ENCODE results near the gene ABHD17A. TPM values are rescaled to one million over a fixed set of nuclear protein-coding genes. Genes with fewer than 3 reads are reported as not detected.
A peak's percentile ranks its signal among the peaks of the same experiment; 100 is the strongest.

Gene ABHD17A
- total and polyA plus RNA-seq, 2 of the 8 experiments (the other 6 are each of a cell fraction or from before 2014, with no cell fraction given), result 41.2 to 87.4 TPM

DNA sequence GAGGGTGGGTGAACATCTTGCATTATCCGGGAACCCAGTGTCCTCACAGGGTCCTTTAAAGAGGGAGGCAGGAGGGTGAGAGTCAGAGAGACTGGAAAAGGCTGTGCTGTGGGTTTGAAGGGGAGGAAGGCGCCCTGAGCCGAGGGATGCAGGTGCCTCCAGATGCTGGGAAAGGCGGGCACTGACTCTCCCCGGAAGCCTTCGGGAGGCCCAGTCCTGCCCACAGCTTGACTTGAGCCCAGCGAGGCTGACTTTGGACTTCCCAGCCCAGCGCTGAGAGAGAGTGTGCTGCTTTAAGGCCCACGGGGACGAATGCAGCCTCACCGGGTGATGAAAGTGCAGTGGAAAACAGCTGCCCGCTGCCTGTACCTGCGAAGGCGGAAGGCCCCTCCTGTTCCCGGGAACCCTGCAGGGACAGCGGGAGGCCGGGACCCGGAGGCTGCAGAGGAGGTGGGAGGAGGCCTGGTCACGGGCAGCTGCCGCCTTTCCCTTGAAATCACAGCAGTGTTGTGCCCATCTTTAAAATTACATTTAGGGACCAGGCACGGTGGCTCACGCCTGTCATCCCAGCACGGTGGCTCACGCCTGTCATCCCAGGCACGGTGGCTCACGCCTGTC, 53.1 kb downstream of the ABHD17A start:
- no peak overlapping the region for H3K4me2 ChIP-seq (ENCODE audit: insufficient read depth in 1 of 2, low read depth in 2 of 2, low read length in 2 of 2)
- POLR2A ChIA-PET (ENCODE audit: partially characterized antibody), result interaction anchor here (2.0 kb wide), 1 partner anchor 11 kb away, joined by 5 read pairs; no protein-coding TSS in a partner anchor

More for the DNA sequence above, 53.1 kb downstream of the ABHD17A start:
- Histone ChIP-seq H3K79me1 (ENCODE audit: low read depth, low read length) (peaks cover 20% of the 10 kb centered on the region), H4K8ac (ENCODE audit: extremely low read depth, insufficient read depth, low read length) (no peak overlapping the region; the same call in 1 of the 2 replicates), H2BK15ac (ENCODE audit: low read length) (no peak overlapping the region), H3K56ac (replicated peaks; ENCODE audit: insufficient read length, low read depth, low read length) (no peak overlapping the region), H3K4me1 (replicated peaks in 1 of 4; ENCODE audit: control insufficient read depth in 3 of 4, insufficient read depth in 4 of 4, low read length in 3 of 4) (peaks cover 0 to 8% (median 3%) of the 10 kb centered on the region in 4 experiments; a peak in 3 of 7 replicates), H3K23me2 (ENCODE audit: low read depth, low read length) (no peaks in the 10 kb centered on the region), H4K20me1 (replicated peaks in 1 of 2; ENCODE audit: control insufficient read depth in 1 of 2, insufficient read depth in 2 of 2, low read length in 2 of 2) (peaks cover 3 to 19% of the 10 kb centered on the region in 2 experiments), H4K5ac (ENCODE audit: insufficient read length, low read depth, low read length) (no peak overlapping the region), H3K36me3 (ENCODE audit: control insufficient read depth in 2 of 4, insufficient read depth in 4 of 4, low read length in 3 of 4) (peaks cover 0 to 9% (median 2%) of the 10 kb centered on the region in 4 experiments; a peak in 1 of 8 replicates), H3K4me3 (ENCODE audit: extremely low read depth in 1 of 4, insufficient read depth in 2 of 4, low read depth in 3 of 4, low read length in 4 of 4) (no peak overlapping the region), H3K27me3 (replicated peaks in 1 of 4; ENCODE audit: control insufficient read depth in 3 of 4, extremely low read depth in 1 of 4, insufficient read depth in 3 of 4, low read length in 3 of 4) (no peaks in the 10 kb centered on the region), H3K79me2 (ENCODE audit: control insufficient read depth in 1 of 2, insufficient read depth in 2 of 2, low read length in 2 of 2) (peaks cover 3 to 39% of the 10 kb centered on the region in 2 experiments; a peak in 3 of 4 replicates), H2AFZ (ENCODE audit: low read length) (no peak overlapping the region), H3K14ac (ENCODE audit: insufficient read length) (no peak overlapping the region), H3K27ac (ENCODE audit: low read depth, low read length) (0 out of 2 replicates have a peak overlapping the region, but pooled peaks have one; percentile 7), H3K9me3 (ENCODE audit: insufficient read depth in 2 of 2, low read depth in 1 of 2, low read length in 1 of 2) (no peaks in the 10 kb centered on the region), H3K4ac (replicated peaks; ENCODE audit: insufficient read length, low read depth, low read length) (no peak overlapping the region), H3K23ac (ENCODE audit: insufficient read length) (no peak overlapping the region), H2BK120ac (replicated peaks; ENCODE audit: low read depth, low read length) (no peak overlapping the region), H2BK20ac (ENCODE audit: low read length) (no peak overlapping the region), H2AK5ac (ENCODE audit: low read depth, low read length) (no peak overlapping the region), H4K91ac (replicated peaks; ENCODE audit: insufficient read length, low read length) (no peak overlapping the region), H2BK5ac (ENCODE audit: low read depth, low read length) (no peak overlapping the region), H3K9ac (replicated peaks in 1 of 4; ENCODE audit: extremely low read depth in 1 of 4, low read depth in 3 of 4, low read length in 3 of 4) (no peak overlapping the region), H2BK12ac (ENCODE audit: low read depth, low read length) (no peak overlapping the region), H3K18ac (ENCODE audit: extremely low read depth, low read length) (no peak overlapping the region)
- CTCF ChIA-PET (ENCODE audit: partially characterized antibody), result interaction anchor here (1.1 to 16.5 kb wide), 6 partner anchors 8 to 66 kb away, joined by 3 to 228 read pairs (median 4); no protein-coding TSS in a partner anchor
- WGBS, 2 experiments (ENCODE audit: extremely low coverage in 1 of 2, insufficient coverage in 1 of 2, insufficient read length in 1 of 2, insufficient replicate concordance in 2 of 2, low coverage in 1 of 2, low lambda C conversion rate in 2 of 2, missing lambda C conversion rate in 1 of 2), result 89% methylated on average over 19 of the region's 26 CpGs; no CpG with 5 or more reads in 1 of the 2 experiments
- DNase-seq (ENCODE audit: low read depth in 1 of 2, low spot score in 2 of 2), result no peak
- TF ChIP-seq CEBPB (IDR thresholded peaks at IDR 0.05; ENCODE audit: low read depth, low read length) (no peak), KDM5A (IDR thresholded peaks at IDR 0.05; ENCODE audit: low read length) (no peak), CTBP2 (IDR thresholded peaks at IDR 0.05; ENCODE audit: borderline replicate concordance, insufficient read depth, insufficient read length, low read length) (no peak), CBX5 (IDR thresholded peaks at IDR 0.05; ENCODE audit: low read depth, low read length) (no peak)
- no peak for FAIRE-seq
